ENCODE measurements around the gene LGR5.

The LGR5 gene

GRCh38 chr12:71594214-71594948, 154.8 kb downstream of the LGR5 start:
- no peak for DNase-seq (ENCODE audit: low spot score)

- DNase-seq (ENCODE audit: low spot score) = no peak
These were observed 159.6 kb downstream of the LGR5 start for GRCh38 chr12:71599210-71599609.

- DNase-seq (ENCODE audit: low spot score) = no peak
These were observed 161.9 kb downstream of the LGR5 start for GRCh38 chr12:71601546-71601945.

GRCh38 chr12:71602761-71603577, 163.4 kb downstream of the LGR5 start:
- no peak for DNase-seq (ENCODE audit: low spot score)

- no peak for DNase-seq (ENCODE audit: low spot score)
These were observed 165.4 kb downstream of the LGR5 start for GRCh38 chr12:71605039-71605438.

GRCh38 chr12:71607494-71608330, 168.1 kb downstream of the LGR5 start:
- no peak for DNase-seq (ENCODE audit: low spot score)

GRCh38 chr12:71610031-71610795, 170.6 kb downstream of the LGR5 start:
- DNase-seq (ENCODE audit: low spot score) = no peak

- DNase-seq (ENCODE audit: low spot score) = no peak
These were observed 182.3 kb downstream of the LGR5 start for GRCh38 chr12:71621938-71622337.

GRCh38 chr12:71625476-71625875, 185.9 kb downstream of the LGR5 start:
- DNase-seq (ENCODE audit: low spot score) = no peak

- no peak for DNase-seq (ENCODE audit: low spot score)
These were observed 186.5 kb downstream of the LGR5 start for GRCh38 chr12:71626098-71626497.

GRCh38 chr12:71626768-71627167, 187.2 kb downstream of the LGR5 start:
- no peak for DNase-seq (ENCODE audit: low spot score)

GRCh38 chr12:71627438-71628002, 187.9 kb downstream of the LGR5 start:
- no peak for DNase-seq (ENCODE audit: low spot score)
